NCI-H187 (cell line): ENCODE results near the gene AQR.
"Not testable (repeated sequence)": the region's sequence is repeated elsewhere in the genome, so short reads cannot be mapped to it uniquely, and the experiment has no call there.

Experiments
- DNase-seq, 2 experiments: peaks; one replicate each; lab custom pipeline; 2025; lab: John Stamatoyannopoulos, UW

The AQR gene

DNA sequence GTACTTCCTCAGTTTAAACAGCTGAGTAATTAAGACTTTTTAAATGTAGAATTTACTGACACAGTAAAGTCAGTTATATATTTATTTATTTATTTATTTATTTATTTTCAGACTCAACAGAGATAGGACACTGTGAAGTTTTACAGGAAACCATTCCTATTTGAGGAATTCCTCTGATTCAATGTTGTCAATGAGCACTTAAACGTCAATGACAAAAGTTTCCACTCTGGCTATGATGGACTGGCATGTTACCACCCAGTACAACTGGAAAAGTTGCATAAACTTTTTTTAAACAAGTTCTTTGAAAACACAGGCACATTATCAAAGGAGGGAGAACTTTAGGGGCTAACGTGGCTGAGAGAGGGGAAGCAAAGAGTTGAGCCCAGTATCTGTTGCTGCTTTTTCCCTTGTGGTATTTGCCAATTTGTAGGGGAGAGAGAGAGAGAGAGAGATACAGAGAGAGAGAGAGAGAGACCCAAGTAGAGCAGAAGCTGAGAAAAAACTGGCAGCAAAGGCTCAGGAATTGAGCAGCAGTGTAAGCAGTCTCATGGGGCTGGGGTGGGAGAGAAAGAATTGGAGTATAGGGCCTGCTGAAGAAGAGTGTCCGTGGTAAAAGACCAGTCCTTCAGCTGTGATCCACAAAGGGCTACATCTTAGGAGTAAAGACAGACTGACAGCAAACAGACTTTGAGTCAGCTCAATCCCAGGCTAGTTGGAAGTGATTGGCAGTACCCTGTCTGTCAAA is 155.9 kb downstream of the AQR start:
- no peak for DNase-seq

DNA sequence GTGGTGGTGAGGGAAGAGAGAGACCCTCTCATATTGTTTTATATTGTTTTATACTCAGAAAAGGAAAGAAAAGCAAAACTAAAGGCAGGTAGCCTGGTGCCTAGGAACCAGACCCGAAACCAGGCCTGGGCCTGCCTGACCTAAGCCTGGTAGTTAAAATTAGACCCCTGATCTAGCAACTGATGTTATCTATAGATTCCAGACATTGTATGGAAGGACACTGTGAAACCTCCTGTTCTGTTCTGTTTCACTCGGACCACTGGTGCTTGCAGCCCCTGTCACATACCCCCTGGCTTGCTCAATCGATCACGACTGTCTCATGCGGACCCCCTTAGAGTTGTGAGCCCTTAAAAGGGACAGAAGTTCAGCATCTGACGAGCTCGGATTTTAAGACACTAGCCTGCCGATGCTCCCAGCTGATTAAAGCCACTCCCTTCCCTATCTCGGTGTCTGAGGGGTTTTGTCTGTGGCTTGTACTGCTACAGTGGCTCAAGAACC is 156.6 kb downstream of the AQR start:
- DNase-seq = not testable (repeated sequence)

DNA sequence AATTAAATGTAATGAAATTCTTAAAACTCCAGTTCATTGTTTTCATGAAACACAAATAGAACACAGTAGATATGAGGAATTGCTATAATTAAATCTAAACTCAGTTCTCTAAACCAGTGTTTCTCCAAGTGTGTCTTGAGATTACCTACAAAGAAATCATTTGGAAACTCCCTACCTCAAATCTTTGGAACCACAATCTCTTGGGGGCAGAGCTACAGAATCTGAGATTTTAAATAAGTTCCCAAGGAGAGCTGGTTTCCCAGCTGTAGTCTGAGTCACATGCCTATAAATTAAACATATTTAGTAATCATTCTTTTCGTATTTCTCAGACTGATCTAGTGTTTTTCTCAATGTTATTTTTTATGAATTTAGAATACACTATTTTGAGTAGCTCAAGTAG is 157.2 kb downstream of the AQR start:
- DNase-seq = no peak

DNA sequence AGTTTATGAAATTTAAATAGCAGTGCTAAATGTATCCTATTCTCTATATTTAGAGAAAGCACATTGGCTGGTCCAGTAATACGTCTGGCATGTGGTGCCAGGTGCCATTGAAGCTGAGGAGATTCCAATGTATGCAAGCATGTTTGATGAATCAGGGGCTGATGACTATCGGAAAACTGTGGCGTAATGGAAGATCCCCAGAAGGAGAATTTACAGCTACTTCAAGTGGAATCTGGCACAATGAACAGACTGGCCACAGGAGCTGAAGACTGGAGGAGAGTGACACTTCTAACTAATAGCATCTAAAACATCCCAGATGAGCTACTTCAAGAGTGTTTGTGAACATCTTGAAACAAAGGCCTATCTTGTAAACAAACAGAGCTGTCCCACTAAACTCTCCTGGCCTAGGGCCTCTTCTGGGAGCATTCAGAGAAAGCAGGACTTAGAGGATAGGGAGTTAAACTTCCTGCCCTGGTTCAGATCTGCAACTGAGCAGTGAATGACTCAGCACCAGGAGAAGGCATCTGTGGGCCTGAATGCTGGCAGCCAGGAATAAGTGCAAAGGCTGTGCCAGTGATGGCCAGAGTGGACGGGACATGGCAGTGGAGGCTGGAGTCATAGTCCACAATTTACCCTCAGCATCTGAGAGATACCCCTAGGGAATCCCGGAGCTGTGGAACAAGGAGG is 159.0 kb downstream of the AQR start:
- no peak for DNase-seq

DNA sequence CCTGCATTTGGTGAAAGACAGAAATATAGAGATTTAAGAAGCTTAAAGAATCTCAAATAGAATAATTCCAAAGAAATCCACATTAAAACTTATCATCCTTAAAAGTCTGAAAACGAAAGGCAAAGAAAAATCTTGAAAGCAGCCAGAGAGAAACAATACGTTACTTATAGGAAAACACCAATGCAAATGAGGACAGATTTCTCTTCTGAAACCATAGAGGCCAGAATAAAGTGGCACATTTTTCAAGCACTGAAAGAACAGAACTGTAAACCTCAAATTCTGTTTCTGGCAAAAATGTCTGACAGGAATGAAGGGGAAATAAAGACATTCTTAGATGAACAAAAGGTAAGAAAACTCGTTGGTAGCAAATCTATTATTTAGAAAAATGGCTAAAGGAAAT is 160.4 kb downstream of the AQR start:
- no peak for DNase-seq

DNA sequence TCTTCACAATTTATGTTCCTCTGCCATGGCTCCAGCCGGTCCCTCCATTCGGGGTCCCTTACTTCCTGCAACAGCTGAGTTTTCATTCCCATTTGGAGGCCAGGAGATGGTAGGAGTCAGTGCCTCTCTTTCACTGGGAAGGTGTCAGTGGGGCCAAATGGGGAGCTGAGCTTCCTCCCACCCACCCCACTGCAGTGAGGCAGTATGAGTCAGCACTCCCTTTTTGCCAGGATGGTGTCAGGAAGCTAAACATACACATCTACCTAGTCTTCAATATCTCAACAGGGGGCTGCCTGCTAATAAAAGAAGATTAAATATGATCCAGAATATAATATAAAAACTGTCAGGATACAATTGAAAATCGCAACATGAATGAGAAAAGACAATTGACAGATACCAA is 161.5 kb downstream of the AQR start:
- no peak for DNase-seq

DNA sequence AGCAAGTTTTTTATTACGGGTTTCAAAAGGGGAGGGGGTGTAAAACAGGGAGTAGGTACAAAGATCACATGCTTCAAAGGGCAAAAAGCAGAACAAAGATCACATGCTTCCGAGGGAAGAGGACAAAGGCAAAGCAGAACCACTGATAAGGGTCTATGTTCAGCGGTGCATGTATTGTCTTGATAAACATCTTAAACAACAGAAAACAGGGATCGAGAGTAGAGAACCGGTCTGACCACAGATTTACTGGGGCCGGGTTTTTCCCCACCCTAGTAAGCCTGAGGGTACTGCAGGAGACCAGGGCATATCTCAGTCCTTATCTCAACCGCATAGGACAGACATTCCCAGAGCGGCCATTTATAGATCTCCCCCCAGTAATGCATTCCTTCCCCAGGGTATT is 162.3 kb downstream of the AQR start:
- not testable (repeated sequence) for DNase-seq

DNA sequence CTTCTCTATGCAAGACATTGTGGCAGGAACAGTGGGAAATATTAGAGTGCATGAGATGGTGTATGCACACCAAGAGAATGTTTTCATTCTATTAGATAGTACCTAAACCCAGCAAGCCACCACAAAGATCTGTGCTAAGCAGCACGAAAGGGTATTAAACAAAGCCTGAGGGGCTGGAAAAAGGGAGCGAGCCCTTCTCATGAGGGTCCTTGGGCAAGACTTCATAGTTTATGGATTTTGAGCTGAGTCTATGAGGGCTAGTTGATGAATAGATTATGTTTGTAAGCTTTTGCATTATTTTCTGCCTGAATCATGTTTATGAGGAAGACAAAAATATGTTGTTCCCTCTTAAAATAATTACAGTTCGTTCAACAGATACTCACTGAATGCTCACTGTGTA is 164.8 kb downstream of the AQR start:
- DNase-seq = no peak

DNA sequence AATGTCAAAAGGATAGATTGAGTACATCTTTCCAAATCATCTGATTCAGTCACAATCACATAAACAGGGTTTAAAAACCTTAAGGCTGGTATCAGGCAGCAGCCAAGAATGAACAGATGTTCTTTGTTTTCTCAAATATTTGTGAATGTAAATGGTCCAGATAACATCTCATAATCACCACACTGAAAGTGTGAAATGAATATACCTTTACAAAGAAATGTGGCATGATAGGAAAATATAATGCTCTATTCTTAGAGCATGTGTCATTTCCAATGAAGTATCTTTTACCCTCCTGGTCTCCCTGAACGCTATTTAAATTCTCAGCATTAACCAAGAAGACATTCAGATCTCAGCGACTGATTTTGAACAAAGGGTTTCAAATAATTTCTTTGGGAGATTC is 165.4 kb downstream of the AQR start:
- no peak for DNase-seq

DNA sequence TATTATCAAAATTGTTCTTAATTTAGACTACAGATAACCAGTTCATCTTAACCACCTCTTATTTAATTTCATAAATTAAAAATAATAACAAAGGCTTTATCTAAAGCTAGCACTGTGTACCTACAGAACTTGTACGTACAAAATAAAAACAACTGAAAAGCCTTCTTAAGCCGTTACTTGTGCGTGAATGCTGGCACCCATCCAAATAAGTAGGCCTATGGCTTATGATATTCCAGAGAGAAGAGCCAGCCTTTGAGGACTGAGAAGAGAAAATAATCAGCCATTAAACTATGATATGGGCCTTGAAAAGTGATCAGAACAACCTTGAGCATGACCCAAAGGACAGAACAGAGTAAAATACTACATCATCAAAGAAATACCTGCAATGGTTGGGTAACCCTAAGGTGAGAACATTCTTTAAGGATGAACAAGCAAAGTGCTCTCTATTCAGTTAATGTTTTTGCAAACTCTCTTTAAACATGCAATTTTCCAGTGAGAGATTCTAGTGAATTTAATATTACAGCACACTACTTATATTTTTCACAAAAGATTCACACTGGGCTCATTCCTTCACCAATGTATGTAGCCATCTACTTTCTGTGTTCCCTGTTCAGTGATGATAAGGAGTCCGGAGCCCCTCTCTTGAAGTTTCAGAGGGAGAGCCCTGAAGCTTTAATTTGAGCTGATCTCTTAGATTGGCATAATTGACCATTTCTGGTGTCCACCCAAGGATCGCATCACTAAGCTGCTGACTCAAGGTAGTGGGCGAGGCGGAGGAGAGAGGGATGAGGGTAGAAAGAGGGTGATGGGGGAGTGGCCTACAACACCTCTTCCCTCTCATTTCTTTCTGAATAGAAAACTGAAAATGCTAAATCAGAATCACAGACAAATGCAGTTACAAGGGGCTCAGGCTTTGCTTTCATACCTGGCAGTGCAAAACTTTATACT is 166.5 kb downstream of the AQR start:
- DNase-seq = no peak

DNA sequence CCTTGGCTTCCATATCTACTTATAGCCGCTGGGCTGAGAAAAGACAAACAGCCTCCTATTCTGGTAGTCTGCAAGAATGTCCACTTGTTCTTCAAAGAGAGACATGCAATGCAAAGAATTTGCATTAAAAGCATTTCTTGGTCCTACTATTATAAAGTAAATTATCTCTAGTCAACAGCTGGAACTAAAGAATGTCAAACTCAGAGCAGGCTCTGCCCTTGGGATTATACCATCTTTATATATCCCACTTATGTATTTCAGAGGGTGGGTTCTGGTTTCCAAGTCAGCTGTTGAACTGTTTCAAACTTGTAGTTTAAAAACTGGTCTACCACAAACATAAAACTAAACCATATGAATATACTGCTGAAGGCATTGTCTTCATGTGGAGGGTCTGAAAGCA is 167.2 kb downstream of the AQR start:
- DNase-seq = no peak
